ENCODE results near the gene EMC7. TPM values are rescaled to one million over a fixed set of nuclear protein-coding genes. Genes with fewer than 3 reads are reported as not detected.

Gene EMC7
- total RNA-seq, result 60.3 and 62.2 TPM in 2 replicates

GRCh38 chr15:34101366-34102174, at the start of gene EMC7, which contains the start of gene PGBD4:
TSS of gene EMC7 (minus strand) at chr15:34101862. CDS start at chr15:34101839, 23 bp downstream.
TSS of gene PGBD4 (plus strand) at chr15:34102083. CDS start at chr15:34102532, 449 bp downstream.

GRCh38 chr15:34038871-34039789, 62.5 kb downstream of the EMC7 start, which contains the start of gene AVEN:
TSS of gene AVEN (minus strand) at chr15:34039204. CDS start at chr15:34039046, 158 bp downstream.

Other genes with a start within 250 kb of the EMC7 start
- gene CHRM5, start 133.4 kb downstream of the EMC7 start, total RNA-seq, result not detected in 2 replicates
- gene AVEN, start 62.7 kb downstream of the EMC7 start, total RNA-seq, result 24.6 and 26.2 TPM in 2 replicates
- gene PGBD4, start 221 bp upstream of the EMC7 start, total RNA-seq, result 0.58 and 1.1 TPM in 2 replicates
- gene KATNBL1, start 108.2 kb upstream of the EMC7 start, total RNA-seq, result 28.0 and 58.2 TPM in 2 replicates
- 249 and 272 TPM in 2 replicates for gene EMC4, start 123.2 kb upstream of the EMC7 start, total RNA-seq
- 12.8 and 14.1 TPM in 2 replicates for gene SLC12A6, start 235.9 kb upstream of the EMC7 start, total RNA-seq
- 305 and 381 TPM in 2 replicates for gene NOP10, start 241.3 kb upstream of the EMC7 start, total RNA-seq
- not detected in 2 replicates for gene NUTM1, start 241.5 kb upstream of the EMC7 start, total RNA-seq

Data from myometrial cell (primary cell).